NCI-H82 (cell line): Measurements from ENCODE around the gene GALNT2.

Experiments
- DNase-seq: peaks from one replicate; lab custom pipeline; 2025; lab: John Stamatoyannopoulos, UW

The GALNT2 gene

GRCh38 chr1:230300322-230301301, 233.6 kb downstream of the GALNT2 start:
- no peak for DNase-seq

GRCh38 chr1:230301322-230301721, 234.3 kb downstream of the GALNT2 start:
- no peak for DNase-seq

GRCh38 chr1:230301822-230302221, 234.8 kb downstream of the GALNT2 start:
- DNase-seq = no peak

GRCh38 chr1:230303069-230303468, 236.0 kb downstream of the GALNT2 start:
- DNase-seq = peak; percentile 67

GRCh38 chr1:230303822-230304221, 236.8 kb downstream of the GALNT2 start:
- DNase-seq = peak; percentile 23

- DNase-seq = no peak
Measured at GRCh38 chr1:230306169-230306568, 239.1 kb downstream of the GALNT2 start.

- peak; percentile 74 for DNase-seq
Measured at GRCh38 chr1:230307213-230307612, 240.2 kb downstream of the GALNT2 start.

GRCh38 chr1:230308039-230308438, 241.0 kb downstream of the GALNT2 start:
- no peak for DNase-seq

GRCh38 chr1:230308821-230309220, 241.8 kb downstream of the GALNT2 start:
- no peak for DNase-seq

GRCh38 chr1:230309646-230310177, 242.7 kb downstream of the GALNT2 start:
- DNase-seq = no peak

GRCh38 chr1:230310381-230311163, 243.5 kb downstream of the GALNT2 start:
- peak; percentile 90 for DNase-seq

GRCh38 chr1:230312676-230313075, 245.6 kb downstream of the GALNT2 start:
- DNase-seq = peak; percentile 87

GRCh38 chr1:230313453-230314141, 246.6 kb downstream of the GALNT2 start:
- no peak for DNase-seq

- no peak for DNase-seq
Measured at GRCh38 chr1:230314142-230314470, 247.1 kb downstream of the GALNT2 start.

GRCh38 chr1:230315099-230315498, 248.1 kb downstream of the GALNT2 start:
- no peak for DNase-seq

GRCh38 chr1:230316864-230317745, 250.1 kb downstream of the GALNT2 start:
- no peak for DNase-seq

GRCh38 chr1:230317823-230318819, 251.1 kb downstream of the GALNT2 start:
- DNase-seq = peak; percentile 65

GRCh38 chr1:230319014-230319747, 252.1 kb downstream of the GALNT2 start:
- no peak for DNase-seq

- DNase-seq = no peak
Measured at GRCh38 chr1:230320804-230321203, 253.8 kb downstream of the GALNT2 start.
